DOHH2 (cell line): ENCODE results near the gene SLC12A2.

ENCODE experiments used
- H3F3A ChIP-seq: fragments of 200-600 bp; sonication (generic), shearing (Covaris generic); 2 replicates; pipeline ENCODE4 v1.6.0; 2016; ENCODE audit warnings: antibody characterized with exemption, mild to moderate bottlenecking; ENCODE audit not compliant: control insufficient read depth, insufficient read depth
- H3K27ac ChIP-seq: fragments of 200-600 bp; sonication (generic); 2 replicates; pipeline ENCODE4 v1.5.1; 2014; ENCODE audit warnings: low read depth, mild to moderate bottlenecking, low read length, moderate library complexity
- H3K27me3 ChIP-seq: fragments of 200-600 bp; sonication (generic); 2 replicates; pipeline ENCODE4 v1.6.1; 2014; ENCODE audit warnings: mild to moderate bottlenecking, low read length, mixed read lengths; ENCODE audit not compliant: control insufficient read depth
- H3K36me3 ChIP-seq: fragments of 200-600 bp; sonication (generic); 2 replicates; pipeline ENCODE4 v1.6.1; 2014; ENCODE audit warnings: mild to moderate bottlenecking, low read length, moderate library complexity, mixed read lengths; ENCODE audit not compliant: control insufficient read depth
- H3K4me1 ChIP-seq: fragments of 200-600 bp; sonication (generic); 2 replicates; pipeline ENCODE4 v1.6.1; 2014; ENCODE audit warnings: mild to moderate bottlenecking, low read length, mixed read lengths; ENCODE audit not compliant: control insufficient read depth
- H3K4me2 ChIP-seq: fragments of 200-600 bp; sonication (generic); 2 replicates; pipeline ENCODE4 v1.6.0; 2014; ENCODE audit warnings: mild to moderate bottlenecking, low read length, moderate library complexity
- H3K4me3 ChIP-seq: fragments of 200-600 bp; sonication (generic); 2 replicates; pipeline ENCODE4 v1.5.1; 2014; ENCODE audit warnings: mild to moderate bottlenecking, low read length, mixed read lengths
- H3K79me2 ChIP-seq: fragments of 200-600 bp; sonication (generic); 2 replicates; pipeline ENCODE4 v1.6.1; 2014; ENCODE audit warnings: mild to moderate bottlenecking, low read length, mixed read lengths; ENCODE audit not compliant: control insufficient read depth
- H3K9me2 ChIP-seq: fragments of 200-600 bp; sonication (generic); replicated peaks from 2 replicates; pipeline ENCODE4 v1.6.1; 2014; ENCODE audit warnings: mild to moderate bottlenecking, low read length, mixed read lengths; ENCODE audit not compliant: control insufficient read depth
- H3K9me3 ChIP-seq: fragments of 200-600 bp; sonication (generic); 2 replicates; pipeline ENCODE4 v1.6.1; 2014; ENCODE audit warnings: antibody characterized with exemption, low read length, mixed read lengths; ENCODE audit not compliant: control insufficient read depth, insufficient read depth
- H4K20me1 ChIP-seq: fragments of 200-600 bp; sonication (generic); 2 replicates; pipeline ENCODE4 v1.6.0; 2014; ENCODE audit warnings: low read depth, mild to moderate bottlenecking, antibody characterized with exemption, low read length, moderate library complexity; ENCODE audit not compliant: control insufficient read depth, insufficient read depth
- EZH2phosphoT487 ChIP-seq: fragments of 200-600 bp; sonication (generic); IDR thresholded peaks from 2 replicates; pipeline ENCODE4 v1.6.1; 2017; ENCODE audit warnings: borderline replicate concordance, mild to moderate bottlenecking, antibody characterized with exemption, low read length, moderate library complexity, mixed read lengths
- TF ChIP-seq, protein P1 (sequence below): fragments of 200-600 bp; sonication (generic); IDR thresholded peaks from one replicate; pipeline ENCODE4 v1.5.1; 2014; ENCODE audit warnings: antibody characterized with exemption, mild to moderate bottlenecking, low read depth, low read length; ENCODE audit not compliant: poor library complexity, severe bottlenecking

The SLC12A2 gene

DNA sequence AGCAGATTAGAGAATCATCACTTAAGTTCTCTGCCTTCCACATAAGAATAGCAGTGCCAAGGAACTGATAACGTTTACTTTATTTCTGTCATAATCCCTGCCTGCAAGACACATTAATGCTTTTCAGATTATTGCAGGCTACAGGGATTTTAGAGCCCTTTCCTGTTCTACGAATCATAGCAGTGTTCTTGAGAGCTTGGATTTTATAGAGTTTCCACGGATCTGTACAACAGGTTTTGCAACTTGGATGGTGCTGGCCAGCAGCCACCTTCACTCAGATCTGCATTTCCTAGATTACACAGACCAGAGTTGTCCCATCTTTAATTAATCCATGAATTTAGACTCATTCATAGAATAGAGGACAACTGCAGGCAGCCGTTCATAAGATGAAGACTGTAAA, 38.1 kb downstream of the SLC12A2 start:
- Histone ChIP-seq H3K27ac (no peak overlapping the region), H4K20me1 (no peaks in the 10 kb centered on the region), H3K79me2 (no peaks in the 10 kb centered on the region), H3F3A (no peaks in the 10 kb centered on the region), H3K9me3 (peaks cover 6% of the 10 kb centered on the region; the same call in 1 of the 2 replicates), H3K36me3 (peaks cover 43% of the 10 kb centered on the region), H3K27me3 (no peaks in the 10 kb centered on the region), H3K9me2 (no peaks in the 10 kb centered on the region), H3K4me1 (peaks cover 18% of the 10 kb centered on the region), H3K4me3 (no peak overlapping the region), H3K4me2 (no peak overlapping the region)
- no peak for TF ChIP-seq EZH2phosphoT487

DNA sequence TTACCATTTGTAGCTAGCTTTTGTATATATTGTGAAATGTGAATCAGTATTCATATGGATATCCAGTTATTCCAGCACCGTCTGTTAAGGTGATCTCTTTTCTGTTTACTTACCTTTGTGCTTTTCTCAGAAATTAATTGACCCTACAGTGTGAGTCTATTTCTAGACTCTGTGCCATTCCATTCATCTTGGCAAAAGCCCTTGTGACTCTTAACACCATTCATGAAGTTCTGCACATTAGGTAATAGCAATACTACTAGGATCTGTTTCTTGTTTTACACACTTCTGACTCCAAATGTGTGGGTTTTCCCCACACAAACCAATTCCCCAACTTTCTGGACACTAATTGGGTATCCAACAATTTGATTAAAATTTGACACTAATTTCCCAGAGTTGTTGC, 40.4 kb downstream of the SLC12A2 start:
- TF ChIP-seq, protein P1, sequence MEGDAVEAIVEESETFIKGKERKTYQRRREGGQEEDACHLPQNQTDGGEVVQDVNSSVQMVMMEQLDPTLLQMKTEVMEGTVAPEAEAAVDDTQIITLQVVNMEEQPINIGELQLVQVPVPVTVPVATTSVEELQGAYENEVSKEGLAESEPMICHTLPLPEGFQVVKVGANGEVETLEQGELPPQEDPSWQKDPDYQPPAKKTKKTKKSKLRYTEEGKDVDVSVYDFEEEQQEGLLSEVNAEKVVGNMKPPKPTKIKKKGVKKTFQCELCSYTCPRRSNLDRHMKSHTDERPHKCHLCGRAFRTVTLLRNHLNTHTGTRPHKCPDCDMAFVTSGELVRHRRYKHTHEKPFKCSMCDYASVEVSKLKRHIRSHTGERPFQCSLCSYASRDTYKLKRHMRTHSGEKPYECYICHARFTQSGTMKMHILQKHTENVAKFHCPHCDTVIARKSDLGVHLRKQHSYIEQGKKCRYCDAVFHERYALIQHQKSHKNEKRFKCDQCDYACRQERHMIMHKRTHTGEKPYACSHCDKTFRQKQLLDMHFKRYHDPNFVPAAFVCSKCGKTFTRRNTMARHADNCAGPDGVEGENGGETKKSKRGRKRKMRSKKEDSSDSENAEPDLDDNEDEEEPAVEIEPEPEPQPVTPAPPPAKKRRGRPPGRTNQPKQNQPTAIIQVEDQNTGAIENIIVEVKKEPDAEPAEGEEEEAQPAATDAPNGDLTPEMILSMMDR: no peak
- TF ChIP-seq EZH2phosphoT487: no peak
- Histone ChIP-seq H3F3A (no peaks in the 10 kb centered on the region), H3K4me1 (peaks cover 18% of the 10 kb centered on the region), H3K27ac (no peak overlapping the region), H3K4me2 (no peak overlapping the region), H3K9me3 (no peaks in the 10 kb centered on the region), H3K9me2 (no peaks in the 10 kb centered on the region), H4K20me1 (no peaks in the 10 kb centered on the region), H3K36me3 (peaks cover 20% of the 10 kb centered on the region), H3K27me3 (no peaks in the 10 kb centered on the region), H3K79me2 (no peaks in the 10 kb centered on the region), H3K4me3 (no peak overlapping the region)

DNA sequence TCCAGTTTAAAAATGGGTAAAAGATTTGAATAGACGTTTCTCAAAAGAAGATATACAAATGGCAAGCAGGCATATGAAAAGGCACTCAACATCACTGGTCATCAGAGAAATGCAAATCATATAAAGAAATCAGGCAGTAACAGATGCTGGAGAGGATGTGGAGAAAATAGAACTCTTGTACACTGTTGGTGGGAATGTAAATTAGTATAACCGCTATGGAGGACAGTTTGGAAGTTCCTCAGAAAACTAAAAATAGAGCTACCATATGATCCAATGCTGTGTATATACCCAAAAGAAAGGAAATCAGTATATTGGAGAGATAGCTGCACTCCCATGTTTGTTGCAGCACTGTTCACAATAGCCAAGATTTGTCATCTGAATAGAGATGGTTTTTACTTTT, 42.7 kb downstream of the SLC12A2 start:
- no peaks in the 10 kb centered on the region for H3K79me2 ChIP-seq
- peaks cover 18% of the 10 kb centered on the region for H3K4me1 ChIP-seq
- no peaks in the 10 kb centered on the region for H3K9me2 ChIP-seq
- peak overlapping the region; percentile 22 for H3K4me2 ChIP-seq
- H3F3A ChIP-seq: no peaks in the 10 kb centered on the region
- H3K36me3 ChIP-seq: peaks cover 28% of the 10 kb centered on the region
- H3K27me3 ChIP-seq: no peaks in the 10 kb centered on the region
- H3K27ac ChIP-seq: no peak overlapping the region
- TF ChIP-seq, protein P1: no peak
- no peak for TF ChIP-seq EZH2phosphoT487
- H4K20me1 ChIP-seq: no peaks in the 10 kb centered on the region
- H3K4me3 ChIP-seq: no peak overlapping the region
- no peaks in the 10 kb centered on the region for H3K9me3 ChIP-seq

DNA sequence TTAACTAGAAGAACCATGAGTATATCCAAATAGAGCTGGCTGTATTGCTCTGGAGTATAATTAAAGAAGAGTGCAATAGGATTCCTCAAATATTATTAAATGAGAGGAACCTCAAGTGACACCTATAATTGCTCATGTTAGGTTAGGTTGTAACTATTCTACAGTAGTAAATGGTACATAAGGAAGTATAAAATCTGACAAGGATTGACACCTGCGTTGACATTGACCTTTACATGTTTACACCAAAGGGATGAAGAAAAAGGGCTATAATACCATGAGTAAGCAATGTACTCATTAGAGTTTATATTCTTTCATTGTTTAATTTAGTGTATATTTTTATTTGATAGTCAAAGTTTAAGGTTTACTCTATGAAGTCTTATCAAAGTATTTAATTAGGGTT, 48.9 kb downstream of the SLC12A2 start:
- Histone ChIP-seq H3K4me2 (no peak overlapping the region), H3K9me2 (no peaks in the 10 kb centered on the region), H3K36me3 (peaks cover 41% of the 10 kb centered on the region), H3K27me3 (no peaks in the 10 kb centered on the region), H4K20me1 (no peaks in the 10 kb centered on the region), H3F3A (no peaks in the 10 kb centered on the region), H3K79me2 (no peaks in the 10 kb centered on the region), H3K4me3 (no peak overlapping the region), H3K9me3 (no peaks in the 10 kb centered on the region), H3K27ac (no peak overlapping the region), H3K4me1 (no peaks in the 10 kb centered on the region)
- TF ChIP-seq, protein P1: no peak
- no peak for TF ChIP-seq EZH2phosphoT487
